IPS DF 4.7 (cell line): ENCODE measurements around the gene ARPP21.
"Not testable (repeated sequence)": the region's sequence is repeated elsewhere in the genome, so short reads cannot be mapped to it uniquely, and the experiment has no call there.

Experiments used
- DNase-seq: peaks from one replicate; pipeline ENCODE4 v3.0.0-alpha.2; 2013; ENCODE audit warnings: low spot score; ENCODE audit errors: extremely low read depth

Gene ARPP21

GRCh38 chr3:35779611-35780010 lies 140.3 kb downstream of the ARPP21 start:
- no peak for DNase-seq

GRCh38 chr3:35780800-35781199 lies 141.5 kb downstream of the ARPP21 start:
- no peak for DNase-seq

- DNase-seq: no peak
Measured at GRCh38 chr3:35781558-35781957, 142.2 kb downstream of the ARPP21 start.

GRCh38 chr3:35782355-35782754 lies 143.0 kb downstream of the ARPP21 start:
- no peak for DNase-seq

GRCh38 chr3:35784169-35784568 lies 144.8 kb downstream of the ARPP21 start:
- DNase-seq: no peak

- no peak for DNase-seq
Measured at GRCh38 chr3:35785234-35785888, 146.0 kb downstream of the ARPP21 start.

- no peak for DNase-seq
Measured at GRCh38 chr3:35787936-35788335, 148.6 kb downstream of the ARPP21 start.

GRCh38 chr3:35789042-35789831 lies 149.9 kb downstream of the ARPP21 start:
- DNase-seq: no peak

GRCh38 chr3:35790764-35791163 lies 151.4 kb downstream of the ARPP21 start:
- DNase-seq: no peak

- no peak for DNase-seq
Measured at GRCh38 chr3:35793667-35794066, 154.3 kb downstream of the ARPP21 start.

- no peak for DNase-seq
Measured at GRCh38 chr3:35800960-35801459, 161.7 kb downstream of the ARPP21 start.

GRCh38 chr3:35814531-35814930 lies 175.2 kb downstream of the ARPP21 start:
- DNase-seq: no peak

- DNase-seq: not testable (repeated sequence)
Measured at GRCh38 chr3:35815796-35816195, 176.5 kb downstream of the ARPP21 start.

- no peak for DNase-seq
Measured at GRCh38 chr3:35817216-35817615, 177.9 kb downstream of the ARPP21 start.

GRCh38 chr3:35832140-35832571 lies 192.8 kb downstream of the ARPP21 start:
- DNase-seq: no peak
